Activated CD8-positive, alpha-beta memory T cell treated with anti-CD3 and anti-CD28 coated beads for 4 hours (primary cell): ENCODE results near the gene GLYATL1.

ENCODE experiments used
- DNase-seq, 2 donors: peaks; one replicate each; pipeline ENCODE4 v3.0.0-alpha.2; 2020; ENCODE audit warnings: low read depth in 2 of 2

Gene GLYATL1, protein sequence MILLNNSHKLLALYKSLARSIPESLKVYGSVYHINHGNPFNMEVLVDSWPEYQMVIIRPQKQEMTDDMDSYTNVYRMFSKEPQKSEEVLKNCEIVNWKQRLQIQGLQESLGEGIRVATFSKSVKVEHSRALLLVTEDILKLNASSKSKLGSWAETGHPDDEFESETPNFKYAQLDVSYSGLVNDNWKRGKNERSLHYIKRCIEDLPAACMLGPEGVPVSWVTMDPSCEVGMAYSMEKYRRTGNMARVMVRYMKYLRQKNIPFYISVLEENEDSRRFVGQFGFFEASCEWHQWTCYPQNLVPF

GRCh38 chr11:58939277-58939676 lies at the start of gene GLYATL1:
TSS of gene GLYATL1 (plus strand) at chr11:58939488. CDS start at chr11:58947088, 7,600 bp downstream.
- DNase-seq, result no peak

DNA sequence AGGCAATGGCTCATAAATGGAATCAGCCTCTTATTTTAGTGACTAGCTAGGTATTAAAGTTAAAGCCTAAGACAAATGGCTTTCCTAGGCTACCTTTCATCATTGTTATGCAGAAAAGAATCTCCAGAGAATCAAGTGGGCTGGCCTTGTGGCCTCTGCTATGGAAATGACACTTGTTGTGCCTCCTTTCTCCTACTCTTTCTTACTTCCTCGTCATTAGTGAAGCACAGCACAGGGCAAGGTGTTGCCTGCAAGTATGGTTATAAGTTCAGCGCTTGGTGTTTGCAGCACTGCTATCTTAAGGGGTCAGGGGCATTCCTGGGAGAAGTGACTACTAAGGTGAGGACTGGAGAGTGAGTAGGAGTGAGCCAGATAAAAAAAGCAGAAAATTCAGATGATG lies 45.4 kb upstream of the GLYATL1 start:
- DNase-seq, result no peak

DNA sequence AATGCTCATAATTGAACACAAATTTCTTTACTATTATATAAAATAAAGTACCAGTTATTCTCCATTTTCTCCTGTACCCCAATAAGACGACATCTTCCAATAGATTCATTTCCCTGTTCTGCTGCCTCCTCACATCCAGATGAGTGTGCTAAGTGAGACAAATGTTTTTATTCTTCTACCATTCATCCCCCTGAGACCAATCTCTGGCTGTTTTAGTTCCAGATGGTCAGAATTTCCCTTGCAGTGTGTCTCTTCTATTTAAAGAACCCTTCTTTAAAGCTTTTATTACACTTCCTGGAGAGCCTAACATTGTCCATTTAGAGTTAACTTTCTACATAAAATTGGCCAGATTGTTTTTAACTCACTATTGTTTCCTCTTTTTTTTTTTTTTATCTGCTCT lies 41.2 kb upstream of the GLYATL1 start:
- no peak for DNase-seq

DNA sequence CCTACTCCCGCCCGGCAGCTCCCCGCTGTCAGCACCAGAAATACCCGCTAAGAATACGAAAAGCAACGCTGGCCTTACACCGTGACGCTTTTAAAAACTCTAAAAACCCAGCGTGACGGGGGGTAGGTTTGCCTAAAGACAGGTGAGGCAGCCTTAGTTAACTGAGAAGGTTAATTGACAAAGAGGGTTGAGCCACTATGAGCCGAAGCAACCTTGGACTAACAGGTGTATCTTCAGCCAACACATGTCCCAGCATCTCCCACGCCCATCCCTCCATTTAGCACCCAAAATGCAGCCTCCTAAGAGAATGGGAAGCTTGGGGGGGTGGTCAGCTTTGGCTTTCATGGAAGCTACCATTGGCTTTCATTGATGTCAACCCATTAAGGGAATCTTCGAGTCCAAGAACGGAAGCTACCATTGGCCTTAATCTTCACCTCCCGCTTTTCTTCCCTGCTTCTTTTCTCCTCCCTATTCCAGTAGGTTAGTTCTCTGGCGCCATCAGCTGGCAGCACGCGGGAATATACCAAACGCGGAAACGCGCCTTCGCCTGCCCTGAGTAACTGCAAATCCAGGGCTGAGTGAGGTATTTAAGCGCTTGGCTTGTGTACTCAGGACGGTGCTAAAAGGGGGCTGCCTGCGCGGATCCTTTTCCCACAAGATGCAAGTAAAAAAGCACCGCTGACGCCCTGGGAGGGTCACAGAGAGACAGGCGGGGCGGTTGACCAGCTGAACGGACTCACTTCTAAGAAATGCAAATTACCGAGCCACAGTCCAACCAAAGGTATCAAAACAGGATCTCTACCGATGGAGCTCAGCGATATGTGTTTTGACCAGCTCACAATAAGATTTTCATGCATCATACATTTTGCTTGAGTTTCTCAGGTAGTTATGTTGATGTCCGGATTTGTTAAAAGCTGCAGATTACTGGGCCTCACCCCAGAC lies 38.5 kb upstream of the GLYATL1 start:
- no peak for DNase-seq

DNA sequence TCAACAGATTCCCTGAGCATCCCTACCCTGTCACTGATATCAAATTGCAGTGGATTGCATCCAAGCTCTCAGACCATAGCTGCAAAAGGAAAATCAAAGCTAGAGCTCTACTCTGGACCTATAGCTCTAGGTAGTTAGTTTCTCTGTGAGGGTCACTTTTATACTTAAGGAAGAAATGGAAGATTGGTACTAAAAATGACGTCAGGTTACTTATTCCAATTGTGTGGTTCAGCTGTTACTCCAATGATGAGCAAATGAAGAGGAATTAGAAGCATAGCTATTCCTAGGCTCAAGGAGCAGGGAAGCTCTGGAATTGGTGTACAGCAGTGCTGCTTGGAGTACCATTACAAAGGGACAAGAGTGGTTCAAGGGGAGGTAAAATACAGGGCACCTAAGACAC lies 36.4 kb upstream of the GLYATL1 start:
- no peak for DNase-seq

GRCh38 chr11:58905011-58905720 lies 34.1 kb upstream of the GLYATL1 start:
- DNase-seq, result no peak

DNA sequence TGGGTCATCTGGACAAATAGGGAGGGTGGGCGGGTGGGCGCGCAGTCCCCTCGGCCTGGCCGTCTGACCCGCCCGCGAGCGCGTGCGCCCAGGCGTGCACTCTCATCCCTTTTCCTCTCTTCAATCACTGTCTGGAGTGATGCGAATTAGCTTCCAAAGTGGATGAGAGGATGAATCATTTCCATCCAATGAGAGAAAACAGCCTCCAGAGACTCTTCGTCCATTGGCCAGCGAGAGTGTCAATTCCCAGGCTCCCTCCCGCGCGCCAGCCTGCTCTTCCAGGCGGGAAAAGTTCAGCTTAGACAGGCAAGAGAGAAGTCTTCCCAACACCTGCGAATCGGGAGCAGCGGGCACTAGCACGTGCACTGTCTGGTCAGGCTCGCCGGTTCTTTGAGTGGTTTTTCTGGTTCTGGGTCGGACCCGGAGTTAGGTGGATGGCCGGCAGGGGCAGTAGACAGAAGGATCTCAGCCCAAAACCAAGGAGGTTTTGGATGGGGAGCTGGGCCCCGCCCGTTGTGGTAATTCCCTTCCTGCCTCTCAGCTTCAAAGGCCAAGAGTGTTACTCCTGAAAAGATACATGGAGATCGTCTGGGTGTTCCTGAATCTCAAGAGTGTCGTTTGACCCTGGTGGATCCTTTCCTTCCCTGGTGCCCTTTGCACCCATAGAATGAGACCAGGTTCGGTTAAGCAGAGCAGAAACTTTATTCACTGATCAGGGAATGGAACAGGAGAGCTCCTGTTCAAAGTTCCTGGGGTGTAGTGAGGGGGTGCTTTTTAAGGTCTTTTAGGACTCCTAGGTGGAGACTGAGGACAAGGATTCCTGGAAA lies 33.4 kb upstream of the GLYATL1 start:
- DNase-seq, result no peak

DNA sequence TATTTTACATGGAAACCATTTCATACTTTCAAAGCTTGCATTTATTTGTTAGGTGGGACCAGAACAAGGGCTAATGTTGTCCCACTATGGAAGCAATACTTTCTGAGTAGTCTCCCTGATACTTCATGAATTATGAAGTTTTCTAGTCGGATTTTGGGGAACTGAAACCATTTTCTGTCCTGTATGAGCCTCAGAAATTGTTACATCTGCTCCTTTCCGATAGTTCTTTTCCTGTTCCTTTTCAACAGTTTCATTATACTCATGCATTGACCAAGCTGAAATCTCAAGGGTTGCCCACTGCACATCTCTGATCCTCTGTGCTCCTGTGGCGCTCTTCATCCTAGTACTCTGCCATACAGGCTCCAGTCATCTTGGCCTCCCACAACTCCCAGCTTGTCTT lies 31.5 kb upstream of the GLYATL1 start:
- DNase-seq, result no peak

- DNase-seq, result no peak
Observed at GRCh38 chr11:58912124-58912523, 27.2 kb upstream of the GLYATL1 start.

- DNase-seq, result no peak
Observed at GRCh38 chr11:58913685-58914084, 25.6 kb upstream of the GLYATL1 start.

DNA sequence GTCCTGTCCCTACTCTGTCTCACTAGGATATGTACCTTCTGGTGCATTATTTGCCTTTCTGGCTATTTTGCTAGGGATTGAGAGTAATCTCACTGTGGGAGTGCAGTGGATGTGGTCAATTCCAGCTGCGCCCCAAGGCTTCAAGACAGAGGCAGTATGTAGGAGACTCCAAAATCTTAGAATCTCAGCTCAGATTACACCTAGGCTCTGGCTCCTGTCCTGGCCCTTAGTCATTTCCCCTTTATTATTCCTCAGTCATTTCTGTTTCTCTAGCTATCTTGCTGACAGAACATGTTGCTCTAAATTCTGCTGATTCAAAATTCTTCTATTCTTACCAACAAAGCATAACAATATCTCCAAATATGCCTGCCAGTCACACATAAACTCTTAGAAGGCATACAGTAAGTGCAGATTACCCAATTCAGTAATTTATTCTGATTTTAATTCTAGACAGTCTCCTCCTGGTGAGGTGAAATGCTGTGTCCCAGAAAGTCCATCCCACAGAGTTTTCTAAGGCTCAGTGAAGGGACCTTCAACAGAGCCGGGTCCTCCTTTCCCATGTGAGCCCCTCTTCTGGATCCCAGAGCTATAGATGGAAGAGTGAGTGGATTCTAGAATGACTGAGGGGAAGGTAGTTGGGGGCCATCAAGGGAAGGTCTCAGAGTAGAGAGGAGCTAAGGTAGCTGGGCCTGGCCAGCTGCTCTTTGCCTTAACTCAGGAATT lies 24.3 kb upstream of the GLYATL1 start:
- no peak for DNase-seq

DNA sequence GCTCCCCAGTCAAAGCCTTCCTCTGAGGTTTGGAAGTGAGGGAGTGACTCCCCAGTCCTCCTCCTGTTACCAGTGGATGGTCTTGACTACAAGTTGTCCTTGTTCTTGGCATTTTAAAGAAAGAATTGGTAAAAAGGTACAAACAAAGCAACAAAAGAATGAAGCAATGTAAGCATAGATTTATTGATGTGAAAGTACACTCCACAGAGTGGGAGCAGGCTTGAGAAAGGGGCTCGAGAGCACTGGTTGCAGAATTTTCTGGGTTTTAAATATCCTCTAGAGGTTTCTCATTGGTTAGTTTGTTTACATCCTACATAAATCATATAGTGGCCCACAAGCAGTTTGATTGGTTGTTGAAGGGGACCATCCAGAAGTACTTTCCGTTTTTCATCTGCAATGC lies 22.7 kb upstream of the GLYATL1 start:
- no peak for DNase-seq

DNA sequence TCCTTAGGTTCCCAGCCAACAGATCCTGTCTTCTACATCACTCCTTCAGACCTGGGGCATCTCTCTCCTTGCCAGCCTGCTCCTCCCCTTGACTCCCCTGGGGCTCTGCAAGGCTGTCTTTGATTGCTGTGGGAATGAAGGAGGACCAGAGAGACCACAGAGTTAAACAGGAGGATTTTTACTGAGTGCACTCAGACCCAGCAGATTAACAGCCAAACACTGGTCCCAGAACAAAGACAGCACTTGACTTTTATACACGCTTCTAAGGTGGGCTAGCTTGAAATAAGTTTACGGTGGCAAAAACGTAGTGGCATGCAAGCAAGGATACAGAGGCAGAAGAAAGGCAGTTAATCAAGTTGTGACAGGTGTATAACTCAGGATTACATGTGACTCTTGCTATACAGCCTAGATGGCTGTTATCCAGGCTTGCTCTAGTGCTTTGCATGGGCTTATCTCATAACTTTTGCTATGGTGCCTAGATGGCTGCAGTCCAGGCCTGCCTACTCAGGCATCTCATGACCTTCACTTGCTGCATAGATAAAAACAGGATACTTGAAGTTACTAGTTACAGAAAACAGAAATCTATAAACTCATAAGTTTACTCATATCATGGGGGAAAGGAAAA lies 22.0 kb upstream of the GLYATL1 start:
- DNase-seq, result no peak

DNA sequence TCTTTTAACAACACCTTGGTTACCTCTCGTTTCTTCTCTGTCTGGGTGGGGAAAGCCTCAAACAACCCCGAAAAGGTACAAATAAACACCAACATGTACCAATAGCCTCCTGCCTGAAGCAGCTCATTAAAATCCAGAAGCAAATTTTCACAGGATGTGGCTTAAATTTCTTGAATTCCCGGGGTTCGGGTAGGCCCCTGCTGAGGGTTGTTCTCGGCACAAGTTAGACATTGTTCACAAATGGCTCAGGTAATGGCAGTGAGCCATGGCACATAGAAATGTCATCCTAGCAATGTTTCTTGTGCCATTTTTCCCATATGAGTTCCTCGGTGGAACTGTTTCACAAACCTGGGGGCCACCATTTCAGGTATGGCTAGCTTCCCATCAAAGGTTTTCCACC lies 19.7 kb upstream of the GLYATL1 start:
- DNase-seq, result no peak

DNA sequence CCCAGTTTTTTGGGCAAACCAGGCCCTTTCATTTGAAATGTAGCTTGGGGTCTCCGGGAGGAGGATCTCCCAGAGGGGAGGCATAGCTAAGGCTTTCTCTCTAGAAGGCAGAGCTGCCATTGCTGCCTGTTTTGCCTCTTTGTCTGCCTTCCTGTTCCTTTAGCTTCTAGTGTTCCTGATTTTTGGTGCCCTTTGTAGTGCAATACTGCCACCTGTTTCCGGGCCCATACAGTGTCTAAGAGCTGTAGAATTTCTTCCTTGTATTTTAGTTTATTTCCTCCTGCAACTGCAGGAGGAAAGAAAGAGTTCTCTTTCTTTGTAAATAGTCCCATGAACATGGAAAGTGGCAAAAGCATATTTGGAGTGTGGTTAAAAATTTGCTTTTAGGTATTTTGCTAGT lies 19.3 kb upstream of the GLYATL1 start:
- DNase-seq, result no peak

DNA sequence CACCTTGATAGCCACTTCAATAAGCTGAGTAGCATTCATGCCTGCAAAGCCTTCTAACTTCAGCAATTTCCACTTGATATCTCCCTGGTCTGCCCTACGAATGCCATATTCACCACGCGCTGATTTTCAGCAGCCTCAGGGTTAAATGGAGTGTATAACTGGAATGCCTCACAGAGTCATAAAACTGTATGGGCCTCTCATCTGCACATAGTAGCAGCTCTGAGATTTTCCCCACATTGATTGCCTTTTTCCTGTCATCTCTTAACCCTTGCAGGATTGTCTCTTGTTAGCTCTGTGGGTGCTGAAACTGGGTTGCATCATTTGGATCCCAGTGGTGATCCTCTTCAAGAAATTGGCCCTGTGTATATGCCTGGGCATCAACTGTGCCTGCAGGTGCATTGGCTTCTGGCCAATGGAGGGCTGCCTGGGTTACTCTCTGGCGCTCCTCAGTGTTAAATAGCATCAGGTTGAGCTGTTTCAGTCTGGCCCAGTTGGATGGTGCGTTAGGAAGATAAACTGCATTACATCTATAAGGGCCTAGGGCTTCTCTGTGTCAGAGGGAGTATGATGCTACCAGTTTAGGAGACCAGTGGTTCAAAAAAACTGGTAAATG lies 17.4 kb upstream of the GLYATL1 start:
- no peak for DNase-seq

DNA sequence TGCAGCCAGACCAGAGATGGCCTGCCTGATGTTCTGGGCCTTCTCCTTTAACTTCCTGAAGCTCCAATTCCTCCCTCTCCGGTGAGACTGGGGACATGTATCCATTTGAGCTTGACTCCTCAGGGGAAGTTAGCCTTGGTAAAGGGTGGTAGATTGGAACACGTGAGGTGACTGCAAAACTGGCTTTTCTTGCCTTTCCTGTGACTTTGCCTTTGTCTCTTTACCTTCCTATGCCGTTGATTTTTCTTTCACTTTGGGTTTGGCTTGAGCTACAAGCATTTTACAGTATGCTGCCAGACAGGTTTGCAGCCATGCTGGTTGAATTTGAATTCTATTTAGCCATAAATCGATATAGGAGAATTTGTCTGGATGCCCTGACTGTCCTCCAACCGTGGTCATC lies 16.8 kb upstream of the GLYATL1 start:
- no peak for DNase-seq

GRCh38 chr11:58923300-58923788 lies 15.9 kb upstream of the GLYATL1 start:
- DNase-seq, result no peak

GRCh38 chr11:58924230-58924629 lies 15.1 kb upstream of the GLYATL1 start:
- no peak for DNase-seq

GRCh38 chr11:58926251-58926650 lies 13.0 kb upstream of the GLYATL1 start:
- DNase-seq, result no peak
